Stimulated activated CD4-positive, alpha-beta T cell treated with anti-CD3 and anti-CD28 coated beads, TNF-alpha, amount 100 ng/mL, for 24 hours (primary cell): ENCODE measurements around the gene MAML2.

Source experiments
- DNase-seq, 3 experiments: peaks; one replicate each; pipeline ENCODE4 v3.0.0-alpha.2; 2020; ENCODE audit warnings: low read depth in 3 of 3

The MAML2 gene

GRCh38 chr11:96318399-96318798 is 24.6 kb downstream of the MAML2 start:
- no peak for DNase-seq

- no peak for DNase-seq
Observed at GRCh38 chr11:96317985-96318384, 25.0 kb downstream of the MAML2 start.

GRCh38 chr11:96317571-96317970 is 25.4 kb downstream of the MAML2 start:
- DNase-seq = no peak

- no peak for DNase-seq
Observed at GRCh38 chr11:96316869-96317268, 26.1 kb downstream of the MAML2 start.

GRCh38 chr11:96315476-96315875 is 27.5 kb downstream of the MAML2 start:
- no peak for DNase-seq

GRCh38 chr11:96314326-96315020 is 28.5 kb downstream of the MAML2 start:
- DNase-seq = no peak

- no peak for DNase-seq
Observed at GRCh38 chr11:96313163-96313562, 29.8 kb downstream of the MAML2 start.

- no peak for DNase-seq
Observed at GRCh38 chr11:96311120-96311568, 31.9 kb downstream of the MAML2 start.

- DNase-seq = no peak
Observed at GRCh38 chr11:96310236-96310635, 32.8 kb downstream of the MAML2 start.

- DNase-seq = no peak
Observed at GRCh38 chr11:96309643-96310017, 33.4 kb downstream of the MAML2 start.

- no peak for DNase-seq
Observed at GRCh38 chr11:96309016-96309642, 33.9 kb downstream of the MAML2 start.

- no peak for DNase-seq
Observed at GRCh38 chr11:96307776-96308140, 35.2 kb downstream of the MAML2 start.

- DNase-seq = no peak
Observed at GRCh38 chr11:96306933-96307775, 35.8 kb downstream of the MAML2 start.

GRCh38 chr11:96306600-96306932 is 36.4 kb downstream of the MAML2 start:
- no peak for DNase-seq

GRCh38 chr11:96306071-96306470 is 36.9 kb downstream of the MAML2 start:
- no peak for DNase-seq

- no peak for DNase-seq
Observed at GRCh38 chr11:96303980-96304379, 39.0 kb downstream of the MAML2 start.

GRCh38 chr11:96303064-96303463 is 39.9 kb downstream of the MAML2 start:
- DNase-seq = no peak

GRCh38 chr11:96301818-96302217 is 41.2 kb downstream of the MAML2 start:
- no peak for DNase-seq

GRCh38 chr11:96299155-96299888 is 43.7 kb downstream of the MAML2 start:
- no peak for DNase-seq

GRCh38 chr11:96295369-96295768 is 47.6 kb downstream of the MAML2 start:
- no peak for DNase-seq

GRCh38 chr11:96294289-96294688 is 48.7 kb downstream of the MAML2 start:
- no peak for DNase-seq

GRCh38 chr11:96293598-96294021 is 49.4 kb downstream of the MAML2 start:
- no peak for DNase-seq
